GM18909 (cell line): ENCODE data around the gene CA5A.
A peak's percentile ranks its signal among the peaks of the same experiment; 100 is the strongest.
"Not testable (repeated sequence)": the region's sequence is repeated elsewhere in the genome, so short reads cannot be mapped to it uniquely, and the experiment has no call there.

Experiments used
- ATAC-seq: cut with Tn5 transposase; IDR thresholded peaks from one replicate; pipeline ENCODE4 v1.9.1; 2021; ENCODE audit warnings: mild to moderate bottlenecking; ENCODE audit not compliant: unreplicated experiment, poor library complexity

The CA5A gene

GRCh38 chr16:87874639-87875427 lies 61.5 kb downstream of the CA5A start:
- no peak for ATAC-seq

- ATAC-seq = not testable (repeated sequence)
Observed at GRCh38 chr16:87870418-87871291, 65.7 kb downstream of the CA5A start.

GRCh38 chr16:87869879-87870417 lies 66.4 kb downstream of the CA5A start:
- not testable (repeated sequence) for ATAC-seq

GRCh38 chr16:87869061-87869878 lies 67.1 kb downstream of the CA5A start, which contains the start of gene SLC7A5:
SLC7A5 (minus strand) TSS chr16:87869507; CDS start chr16:87869422, 85 bp downstream.
- ATAC-seq = peak; percentile 58

GRCh38 chr16:87868254-87869029 lies 67.9 kb downstream of the CA5A start:
- peak; percentile 29 for ATAC-seq

- not testable (repeated sequence) for ATAC-seq
Observed at GRCh38 chr16:87865902-87866555, 70.3 kb downstream of the CA5A start.

GRCh38 chr16:87864331-87864989 lies 71.9 kb downstream of the CA5A start:
- ATAC-seq = no peak

GRCh38 chr16:87863327-87863635 lies 73.0 kb downstream of the CA5A start:
- not testable (repeated sequence) for ATAC-seq

- not testable (repeated sequence) for ATAC-seq
Observed at GRCh38 chr16:87862597-87863326, 73.6 kb downstream of the CA5A start.

GRCh38 chr16:87861300-87862099 lies 74.8 kb downstream of the CA5A start:
- ATAC-seq = not testable (repeated sequence)

- no peak for ATAC-seq
Observed at GRCh38 chr16:87860553-87861299, 75.6 kb downstream of the CA5A start.

GRCh38 chr16:87858151-87858993 lies 78.0 kb downstream of the CA5A start:
- not testable (repeated sequence) for ATAC-seq

- no peak for ATAC-seq
Observed at GRCh38 chr16:87856791-87857228, 79.5 kb downstream of the CA5A start.

GRCh38 chr16:87855852-87856715 lies 80.2 kb downstream of the CA5A start:
- no peak for ATAC-seq
